Activated CD4-positive, alpha-beta T cell treated with anti-CD3 and anti-CD28 coated beads, Interleukin-2, amount 10 ng/mL, durations not matched to agents 24 days and 14 days (primary cell): ENCODE results near the gene CMTM8. TPM values are rescaled to one million over a fixed set of nuclear protein-coding genes. Genes with fewer than 3 reads are reported as not detected.

Experiments used
- total RNA-seq: library from RNA; stranded (reverse); gene quantifications from 2 replicates; pipeline ENCODE4 v1.2.3, GENCODE V29; 2022

CMTM8 gene
- total RNA-seq, 1 donor from 2014 or later: 4.8 TPM

Other genes with a start within 250 kb of the CMTM8 start
- gene GPD1L, start 132.1 kb upstream of the CMTM8 start, total RNA-seq: 19.0 and 20.0 TPM in 2 replicates
- 45.0 and 46.3 TPM in 2 replicates for gene CMTM7, start 153.2 kb downstream of the CMTM8 start, total RNA-seq